SK-N-SH (cell line): ENCODE measurements around the gene FAM151A. TPM values are rescaled to one million over a fixed set of nuclear protein-coding genes. Genes with fewer than 3 reads are reported as not detected.

Source experiments
- CTCF ChIA-PET: fragments of 300-600, 350-600 bp; formaldehyde crosslinking; extraction: SDS; loops from one replicate; lab custom pipeline; 2021; lab: Yijun Ruan, JAX
- POLR2A ChIA-PET: fragments of 350-600 bp; sonication (Branson Sonifier 250); formaldehyde crosslinking; extraction: SDS; loops from one replicate; lab custom pipeline; 2020; ENCODE audit warnings: antibody characterized with exemption, inconsistent platforms; lab: Yijun Ruan, JAX
- DNase-seq: peaks from one replicate; pipeline ENCODE4 v3.0.0; 2012
- H2AFZ ChIP-seq: fragments of 200-600 bp; sonication (generic); 2 replicates; pipeline ENCODE4 v1.8.1; 2016; ENCODE audit warnings: antibody characterized with exemption, mild to moderate bottlenecking, low read depth
- H3F3A ChIP-seq: fragments of 200-600 bp; sonication (generic); replicated peaks from 2 replicates; pipeline ENCODE3; 2016; ENCODE audit warnings: antibody characterized with exemption, mild to moderate bottlenecking; ENCODE audit not compliant: insufficient read depth
- H3K27ac ChIP-seq, 2 experiments: fragments of 200-500 bp in 1 of 2; fragments of 200-600 bp in 1 of 2; sonication (Bioruptor generic) in 1 of 2; sonication (generic), shearing (Covaris generic) in 1 of 2; 2 replicates each; pipeline versions ENCODE4 v1.5.1 to v1.6.1; 2014 to 2016; ENCODE audit warnings: low read depth in 2 of 2, inconsistent platforms in 1 of 2, low read length in 1 of 2, mild to moderate bottlenecking in 1 of 2, mixed read lengths in 1 of 2
- H3K27me3 ChIP-seq: fragments of 200-600 bp; sonication (generic), shearing (Covaris generic); 2 replicates; pipeline ENCODE4 v1.6.1; 2016; ENCODE audit warnings: mixed run types; ENCODE audit not compliant: insufficient read depth
- H3K36me3 ChIP-seq, 2 experiments: fragments of 200-500 bp in 1 of 2; fragments of 200-600 bp in 1 of 2; sonication (Bioruptor generic) in 1 of 2; sonication (generic) in 1 of 2; replicated peaks in 1 of 2; 2 replicates each; pipeline versions ENCODE3 to v1.5.1; 2014 to 2016; ENCODE audit warnings: low read length in 1 of 2, mild to moderate bottlenecking in 1 of 2; ENCODE audit not compliant: insufficient read depth in 2 of 2, control insufficient read depth in 1 of 2
- H3K4me1 ChIP-seq, 2 experiments: fragments of 200-500 bp in 1 of 2; fragments of 200-600 bp in 1 of 2; sonication (Bioruptor generic) in 1 of 2; sonication (generic), shearing (Covaris generic) in 1 of 2; 2 replicates each; pipeline versions ENCODE4 v1.5.1 to v1.6.1; 2014 to 2016; ENCODE audit warnings: low read depth in 1 of 2, low read length in 1 of 2, mixed run types in 1 of 2; ENCODE audit not compliant: insufficient read depth in 2 of 2, control insufficient read depth in 1 of 2
- H3K4me2 ChIP-seq: fragments of 200-600 bp; sonication (generic), shearing (Covaris generic); 2 replicates; pipeline ENCODE4 v1.6.1; 2017; ENCODE audit warnings: mixed run types
- H3K4me3 ChIP-seq, 2 experiments: fragments of 200-500 bp in 1 of 2; fragments of 200-600 bp in 1 of 2; sonication (Bioruptor generic) in 1 of 2; sonication (generic), shearing (Covaris generic) in 1 of 2; 2 replicates each; pipeline versions ENCODE4 v1.5.1 to v1.8.1; 2014 to 2016; ENCODE audit warnings: low read depth in 2 of 2, inconsistent platforms in 1 of 2, low read length in 1 of 2, mild to moderate bottlenecking in 1 of 2, mixed read lengths in 1 of 2, moderate library complexity in 1 of 2
- H3K79me2 ChIP-seq: fragments of 200-600 bp; sonication (generic); 2 replicates; pipeline ENCODE4 v1.8.1; 2017; ENCODE audit warnings: mild to moderate bottlenecking; ENCODE audit not compliant: insufficient read depth
- H3K9ac ChIP-seq: fragments of 200-600 bp; sonication (generic); 2 replicates; pipeline ENCODE4 v1.6.1; 2017; ENCODE audit warnings: mixed run types
- H3K9me2 ChIP-seq: fragments of 200-600 bp; sonication (generic); 2 replicates; pipeline ENCODE4 v1.6.1; 2017; ENCODE audit warnings: mixed run types
- H3K9me3 ChIP-seq: fragments of 200-600 bp; sonication (generic); 2 replicates; pipeline ENCODE4 v1.6.1; 2017; ENCODE audit warnings: mixed run types, mild to moderate bottlenecking, moderate library complexity
- H4K20me1 ChIP-seq: fragments of 200-600 bp; sonication (generic); 2 replicates; pipeline ENCODE4 v1.6.1; 2017; ENCODE audit warnings: mild to moderate bottlenecking, mixed run types; ENCODE audit not compliant: insufficient read depth
- CHD2 ChIP-seq: fragments of 150-350 bp; IDR thresholded peaks from 2 replicates; pipeline ENCODE4 v1.6.1; 2018; ENCODE audit warnings: low read length; ENCODE audit not compliant: partially characterized antibody
- ELF1 ChIP-seq: IDR thresholded peaks from 2 replicates; pipeline ENCODE4 v1.4.0; 2012
- FOSL2 ChIP-seq: IDR thresholded peaks from 2 replicates; pipeline ENCODE4 v1.4.0; 2012; ENCODE audit warnings: low read depth, mild to moderate bottlenecking, moderate library complexity, borderline replicate concordance
- FOXJ3 ChIP-seq: sonication (generic); formaldehyde crosslinking; IDR thresholded peaks from 2 replicates; pipeline ENCODE4 v1.5.1; 2020; ENCODE audit warnings: mild to moderate bottlenecking, missing genetic modification reagents
- FOXM1 ChIP-seq: IDR thresholded peaks from 2 replicates; pipeline ENCODE4 v1.4.0; 2012; ENCODE audit warnings: low read depth, mild to moderate bottlenecking
- JUND ChIP-seq: IDR thresholded peaks from 2 replicates; pipeline ENCODE4 v1.4.0; 2012
- MEF2A ChIP-seq: IDR thresholded peaks from 2 replicates; pipeline ENCODE4 v1.4.0; 2012; ENCODE audit warnings: low read depth, borderline replicate concordance
- NRF1 ChIP-seq: IDR thresholded peaks from 2 replicates; pipeline ENCODE4 v1.6.1; 2012; ENCODE audit warnings: low read depth, mild to moderate bottlenecking, low read length
- POLR2AphosphoS5 ChIP-seq: IDR thresholded peaks from 2 replicates; pipeline ENCODE4 v1.6.1; 2012; ENCODE audit warnings: low read depth, low read length
- RCOR1 ChIP-seq: fragments of 150-350 bp; IDR thresholded peaks from 2 replicates; pipeline ENCODE4 v1.6.1; 2017; ENCODE audit warnings: antibody characterized with exemption, low read length
- RFX5 ChIP-seq: IDR thresholded peaks from 2 replicates; pipeline ENCODE4 v1.6.1; 2012; ENCODE audit warnings: mild to moderate bottlenecking, improper control_type of control experiment, low read length
- SIN3A ChIP-seq: IDR thresholded peaks from 2 replicates; pipeline ENCODE4 v1.6.1; 2012; ENCODE audit warnings: low read depth, mild to moderate bottlenecking, low read length, moderate library complexity, borderline replicate concordance
- SMC3 ChIP-seq: IDR thresholded peaks from 2 replicates; pipeline ENCODE4 v1.6.1; 2012; ENCODE audit warnings: low read depth, low read length, improper control_type of control experiment
- TAF1 ChIP-seq: IDR thresholded peaks from 2 replicates; pipeline ENCODE4 v1.6.1; 2012; ENCODE audit warnings: low read depth, mild to moderate bottlenecking, low read length, moderate library complexity, borderline replicate concordance
- WGBS: methylation state at CpG from one replicate; pipeline ENCODE4 v1.1.6; 2017; ENCODE audit warnings: low lambda C conversion rate; 5-methylcytosine and 5-hydroxymethylcytosine counted together
- polyA plus RNA-seq, 3 experiments: library from polyadenylated mRNA; depleted of rRNA; stranded (reverse); fragments of >200 nt; gene quantifications; 2 replicates each; pipeline ENCODE4 v1.2.3, GENCODE V29; 2012
- TF ChIP-seq, protein P1 (sequence below): fragments of 150-350 bp; IDR thresholded peaks from 2 replicates; pipeline ENCODE4 v1.6.1; 2016; ENCODE audit warnings: mild to moderate bottlenecking, low read depth, low read length
- TF ChIP-seq, protein P2 (sequence below): IDR thresholded peaks from 2 replicates; pipeline ENCODE4 v1.4.0; 2012; ENCODE audit warnings: low read depth, borderline replicate concordance
- TF ChIP-seq, protein P3 (sequence below): IDR thresholded peaks from 2 replicates; pipeline ENCODE4; 2012
- TF ChIP-seq, protein P4 (sequence below): IDR thresholded peaks from 2 replicates; pipeline ENCODE4 v1.6.1; 2012; ENCODE audit warnings: mild to moderate bottlenecking, low read depth, low read length, moderate library complexity
- TF ChIP-seq, protein P5 (sequence below): IDR thresholded peaks from 2 replicates; pipeline ENCODE4 v1.4.0; 2012; ENCODE audit warnings: low read depth

Gene FAM151A
- polyA plus RNA-seq, 1 of the 3 experiments (the other 2 are of a cell fraction), result not detected

DNA sequence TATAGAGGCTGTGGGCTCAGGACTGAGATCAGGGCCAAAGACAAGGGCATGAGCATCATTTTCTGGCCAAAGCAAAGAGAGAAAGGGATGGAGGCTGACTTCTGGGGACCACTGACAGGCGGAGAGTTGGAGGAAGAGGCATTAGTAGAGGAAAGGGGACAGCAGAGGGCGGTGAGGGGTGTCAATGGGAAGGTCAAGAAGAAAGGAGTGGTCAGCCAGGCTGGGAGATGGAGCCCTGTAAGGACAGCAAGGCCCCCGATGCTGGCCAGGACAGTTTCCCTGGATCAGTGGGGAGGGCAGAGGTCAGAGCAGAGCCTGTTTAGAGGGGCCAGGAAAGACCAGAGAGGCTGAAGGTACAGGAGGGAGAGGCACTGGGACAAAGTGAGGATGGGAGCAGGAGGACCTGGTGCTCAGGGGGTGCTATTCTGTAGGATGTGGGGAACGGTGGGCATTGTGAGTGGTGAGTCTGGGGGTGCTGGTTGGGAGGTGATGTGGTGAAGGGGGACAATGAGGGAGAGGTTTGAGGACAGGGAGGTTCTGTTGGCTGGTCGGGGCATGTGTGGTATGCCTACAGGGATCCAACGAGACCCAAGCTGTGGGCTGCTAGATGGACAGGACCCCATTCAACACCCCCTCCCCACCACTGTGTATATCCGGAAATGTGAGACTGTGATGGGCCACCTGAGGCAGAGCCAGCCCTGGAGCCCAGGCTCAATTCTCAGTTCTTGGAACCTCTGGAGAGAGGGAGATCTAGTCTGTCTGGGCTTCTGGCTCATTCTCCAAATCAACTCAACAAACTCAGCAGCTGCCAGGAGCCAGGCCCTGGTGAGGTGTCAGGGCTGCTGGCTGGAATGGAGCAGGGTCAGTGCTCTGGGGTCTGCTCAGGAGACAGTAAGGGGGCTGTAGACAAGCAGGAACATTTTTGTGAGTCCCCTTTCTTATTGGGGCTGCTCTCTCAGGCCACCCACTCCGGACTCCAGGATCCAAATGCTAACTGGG is 1.4 kb upstream of the FAM151A start:
- H3K36me3 ChIP-seq, result no peaks in the 10 kb centered on the region
- no peaks in the 10 kb centered on the region for H3K79me2 ChIP-seq
- no peak overlapping the region for H2AFZ ChIP-seq
- no peaks in the 10 kb centered on the region for H3K9me3 ChIP-seq
- no peak overlapping the region for H3K4me3 ChIP-seq
- H3K27me3 ChIP-seq, result no peaks in the 10 kb centered on the region
- 79% methylated on average over 8 of the region's 8 CpGs for WGBS
- POLR2A ChIA-PET, result no interaction called here
- no peak for DNase-seq
- no peaks in the 10 kb centered on the region for H4K20me1 ChIP-seq
- TF ChIP-seq RCOR1, result no peak
- TF ChIP-seq ELF1, result no peak
- TF ChIP-seq, protein P1, sequence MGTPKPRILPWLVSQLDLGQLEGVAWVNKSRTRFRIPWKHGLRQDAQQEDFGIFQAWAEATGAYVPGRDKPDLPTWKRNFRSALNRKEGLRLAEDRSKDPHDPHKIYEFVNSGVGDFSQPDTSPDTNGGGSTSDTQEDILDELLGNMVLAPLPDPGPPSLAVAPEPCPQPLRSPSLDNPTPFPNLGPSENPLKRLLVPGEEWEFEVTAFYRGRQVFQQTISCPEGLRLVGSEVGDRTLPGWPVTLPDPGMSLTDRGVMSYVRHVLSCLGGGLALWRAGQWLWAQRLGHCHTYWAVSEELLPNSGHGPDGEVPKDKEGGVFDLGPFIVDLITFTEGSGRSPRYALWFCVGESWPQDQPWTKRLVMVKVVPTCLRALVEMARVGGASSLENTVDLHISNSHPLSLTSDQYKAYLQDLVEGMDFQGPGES, result no peak
- no peak for TF ChIP-seq SMC3
- TF ChIP-seq, protein P2, sequence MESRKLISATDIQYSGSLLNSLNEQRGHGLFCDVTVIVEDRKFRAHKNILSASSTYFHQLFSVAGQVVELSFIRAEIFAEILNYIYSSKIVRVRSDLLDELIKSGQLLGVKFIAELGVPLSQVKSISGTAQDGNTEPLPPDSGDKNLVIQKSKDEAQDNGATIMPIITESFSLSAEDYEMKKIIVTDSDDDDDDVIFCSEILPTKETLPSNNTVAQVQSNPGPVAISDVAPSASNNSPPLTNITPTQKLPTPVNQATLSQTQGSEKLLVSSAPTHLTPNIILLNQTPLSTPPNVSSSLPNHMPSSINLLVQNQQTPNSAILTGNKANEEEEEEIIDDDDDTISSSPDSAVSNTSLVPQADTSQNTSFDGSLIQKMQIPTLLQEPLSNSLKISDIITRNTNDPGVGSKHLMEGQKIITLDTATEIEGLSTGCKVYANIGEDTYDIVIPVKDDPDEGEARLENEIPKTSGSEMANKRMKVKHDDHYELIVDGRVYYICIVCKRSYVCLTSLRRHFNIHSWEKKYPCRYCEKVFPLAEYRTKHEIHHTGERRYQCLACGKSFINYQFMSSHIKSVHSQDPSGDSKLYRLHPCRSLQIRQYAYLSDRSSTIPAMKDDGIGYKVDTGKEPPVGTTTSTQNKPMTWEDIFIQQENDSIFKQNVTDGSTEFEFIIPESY, result no peak
- TF ChIP-seq MEF2A, result no peak
- TF ChIP-seq TAF1, result no peak
- TF ChIP-seq FOSL2, result no peak
- TF ChIP-seq FOXJ3 (CRISPR knock-in tag), result no peak
- no peak for TF ChIP-seq POLR2AphosphoS5
- TF ChIP-seq CHD2, result no peak
- no peak for TF ChIP-seq FOXM1
- TF ChIP-seq, protein P3, sequence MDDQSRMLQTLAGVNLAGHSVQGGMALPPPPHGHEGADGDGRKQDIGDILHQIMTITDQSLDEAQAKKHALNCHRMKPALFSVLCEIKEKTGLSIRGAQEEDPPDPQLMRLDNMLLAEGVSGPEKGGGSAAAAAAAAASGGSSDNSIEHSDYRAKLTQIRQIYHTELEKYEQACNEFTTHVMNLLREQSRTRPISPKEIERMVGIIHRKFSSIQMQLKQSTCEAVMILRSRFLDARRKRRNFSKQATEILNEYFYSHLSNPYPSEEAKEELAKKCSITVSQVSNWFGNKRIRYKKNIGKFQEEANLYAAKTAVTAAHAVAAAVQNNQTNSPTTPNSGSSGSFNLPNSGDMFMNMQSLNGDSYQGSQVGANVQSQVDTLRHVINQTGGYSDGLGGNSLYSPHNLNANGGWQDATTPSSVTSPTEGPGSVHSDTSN, result no peak
- TF ChIP-seq RFX5, result no peak
- TF ChIP-seq, protein P4, sequence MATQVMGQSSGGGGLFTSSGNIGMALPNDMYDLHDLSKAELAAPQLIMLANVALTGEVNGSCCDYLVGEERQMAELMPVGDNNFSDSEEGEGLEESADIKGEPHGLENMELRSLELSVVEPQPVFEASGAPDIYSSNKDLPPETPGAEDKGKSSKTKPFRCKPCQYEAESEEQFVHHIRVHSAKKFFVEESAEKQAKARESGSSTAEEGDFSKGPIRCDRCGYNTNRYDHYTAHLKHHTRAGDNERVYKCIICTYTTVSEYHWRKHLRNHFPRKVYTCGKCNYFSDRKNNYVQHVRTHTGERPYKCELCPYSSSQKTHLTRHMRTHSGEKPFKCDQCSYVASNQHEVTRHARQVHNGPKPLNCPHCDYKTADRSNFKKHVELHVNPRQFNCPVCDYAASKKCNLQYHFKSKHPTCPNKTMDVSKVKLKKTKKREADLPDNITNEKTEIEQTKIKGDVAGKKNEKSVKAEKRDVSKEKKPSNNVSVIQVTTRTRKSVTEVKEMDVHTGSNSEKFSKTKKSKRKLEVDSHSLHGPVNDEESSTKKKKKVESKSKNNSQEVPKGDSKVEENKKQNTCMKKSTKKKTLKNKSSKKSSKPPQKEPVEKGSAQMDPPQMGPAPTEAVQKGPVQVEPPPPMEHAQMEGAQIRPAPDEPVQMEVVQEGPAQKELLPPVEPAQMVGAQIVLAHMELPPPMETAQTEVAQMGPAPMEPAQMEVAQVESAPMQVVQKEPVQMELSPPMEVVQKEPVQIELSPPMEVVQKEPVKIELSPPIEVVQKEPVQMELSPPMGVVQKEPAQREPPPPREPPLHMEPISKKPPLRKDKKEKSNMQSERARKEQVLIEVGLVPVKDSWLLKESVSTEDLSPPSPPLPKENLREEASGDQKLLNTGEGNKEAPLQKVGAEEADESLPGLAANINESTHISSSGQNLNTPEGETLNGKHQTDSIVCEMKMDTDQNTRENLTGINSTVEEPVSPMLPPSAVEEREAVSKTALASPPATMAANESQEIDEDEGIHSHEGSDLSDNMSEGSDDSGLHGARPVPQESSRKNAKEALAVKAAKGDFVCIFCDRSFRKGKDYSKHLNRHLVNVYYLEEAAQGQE, result no peak
- TF ChIP-seq, protein P5, sequence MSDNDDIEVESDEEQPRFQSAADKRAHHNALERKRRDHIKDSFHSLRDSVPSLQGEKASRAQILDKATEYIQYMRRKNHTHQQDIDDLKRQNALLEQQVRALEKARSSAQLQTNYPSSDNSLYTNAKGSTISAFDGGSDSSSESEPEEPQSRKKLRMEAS, result no peak
- TF ChIP-seq NRF1, result no peak
- no peak for TF ChIP-seq JUND
- TF ChIP-seq SIN3A, result no peak
- CTCF ChIA-PET, result no interaction called here
- H3F3A ChIP-seq, result no peaks in the 10 kb centered on the region
- no peak overlapping the region for H3K9ac ChIP-seq
- H3K4me2 ChIP-seq, result no peak overlapping the region
- peaks cover 0 to 2% of the 10 kb centered on the region in 2 experiments; a peak in 1 of 4 replicates for H3K4me1 ChIP-seq
- no peaks in the 10 kb centered on the region for H3K9me2 ChIP-seq
- no peak overlapping the region for H3K27ac ChIP-seq
